ENCODE measurements around the gene CPSF2. TPM values are rescaled to one million over a fixed set of nuclear protein-coding genes. Genes with fewer than 3 reads are reported as not detected.

The CPSF2 gene
- total RNA-seq, 2 donors from 2014 or later = 91.8 to 103 TPM

DNA sequence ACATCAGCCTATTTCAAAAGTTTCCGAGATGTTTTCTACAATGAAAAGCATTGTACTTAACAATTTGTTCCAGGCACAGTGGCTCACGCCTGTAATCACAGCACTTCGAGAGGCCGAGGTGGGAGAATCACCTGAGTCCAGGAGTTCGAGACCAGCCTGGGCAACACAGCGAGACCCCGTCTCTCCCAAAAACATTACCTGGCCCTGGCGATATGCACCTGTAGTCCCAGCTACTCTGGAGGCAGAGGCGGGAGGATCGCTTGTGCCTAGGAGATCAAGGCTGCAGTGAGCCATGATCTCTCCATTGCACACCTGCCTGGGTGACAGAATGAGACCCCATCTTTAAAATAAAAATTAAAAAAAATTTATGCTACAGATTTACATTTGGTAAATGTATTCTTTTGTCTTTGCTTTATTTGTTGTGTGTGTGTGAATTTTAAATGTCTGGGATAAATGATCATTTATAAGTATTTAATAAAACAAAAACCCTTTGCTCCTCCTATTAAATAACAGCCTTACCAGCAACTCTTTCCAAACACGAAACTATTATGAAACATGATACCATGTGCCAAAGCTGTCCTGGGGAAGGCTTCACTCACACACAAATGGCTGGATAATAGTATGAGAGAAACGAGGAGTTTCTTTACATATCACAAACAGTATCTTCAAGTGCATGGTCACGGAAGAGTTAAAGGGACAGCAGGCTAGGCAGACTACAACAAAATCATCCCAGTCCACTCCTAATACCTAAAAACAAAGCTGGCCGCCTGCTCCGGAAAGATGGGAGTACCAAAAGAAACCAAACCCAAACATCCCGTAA lies 16.5 kb upstream of the CPSF2 start:
- peak overlapping the region; percentile 76 for H3K27ac ChIP-seq (ENCODE audit: low read depth, low read length)
- H3K4me1 ChIP-seq (ENCODE audit: control insufficient read depth, insufficient read depth, low read length) = no peaks in the 10 kb centered on the region
- H3K27me3 ChIP-seq (ENCODE audit: control insufficient read depth, insufficient read depth, low read length, poor library complexity, severe bottlenecking) = no peaks in the 10 kb centered on the region
- H3K9ac ChIP-seq (ENCODE audit: extremely low read depth, low read length, poor library complexity, severe bottlenecking) = peak overlapping the region; percentile 53
- peaks cover 17% of the 10 kb centered on the region for H3K4me1 Mint-ChIP-seq
- H3K27ac Mint-ChIP-seq = peak overlapping the region; percentile 80
- DNase-seq = no peak
- peak overlapping the region; percentile 84 for H3K4me3 Mint-ChIP-seq
- TF ChIP-seq, protein P1, sequence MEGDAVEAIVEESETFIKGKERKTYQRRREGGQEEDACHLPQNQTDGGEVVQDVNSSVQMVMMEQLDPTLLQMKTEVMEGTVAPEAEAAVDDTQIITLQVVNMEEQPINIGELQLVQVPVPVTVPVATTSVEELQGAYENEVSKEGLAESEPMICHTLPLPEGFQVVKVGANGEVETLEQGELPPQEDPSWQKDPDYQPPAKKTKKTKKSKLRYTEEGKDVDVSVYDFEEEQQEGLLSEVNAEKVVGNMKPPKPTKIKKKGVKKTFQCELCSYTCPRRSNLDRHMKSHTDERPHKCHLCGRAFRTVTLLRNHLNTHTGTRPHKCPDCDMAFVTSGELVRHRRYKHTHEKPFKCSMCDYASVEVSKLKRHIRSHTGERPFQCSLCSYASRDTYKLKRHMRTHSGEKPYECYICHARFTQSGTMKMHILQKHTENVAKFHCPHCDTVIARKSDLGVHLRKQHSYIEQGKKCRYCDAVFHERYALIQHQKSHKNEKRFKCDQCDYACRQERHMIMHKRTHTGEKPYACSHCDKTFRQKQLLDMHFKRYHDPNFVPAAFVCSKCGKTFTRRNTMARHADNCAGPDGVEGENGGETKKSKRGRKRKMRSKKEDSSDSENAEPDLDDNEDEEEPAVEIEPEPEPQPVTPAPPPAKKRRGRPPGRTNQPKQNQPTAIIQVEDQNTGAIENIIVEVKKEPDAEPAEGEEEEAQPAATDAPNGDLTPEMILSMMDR (conservative IDR thresholded peaks at IDR 0.05) = no peak
- H3K9me3 ChIP-seq (ENCODE audit: control insufficient read depth, low read length) = no peaks in the 10 kb centered on the region
- H3K36me3 Mint-ChIP-seq (ENCODE audit: low read depth) = no peaks in the 10 kb centered on the region
- no peaks in the 10 kb centered on the region for H3K9me3 Mint-ChIP-seq
- WGBS, 2 experiments (ENCODE audit: insufficient coverage in 1 of 2, insufficient read length in 1 of 2) = 66 to 95% methylated on average over 10 to 14 of the region's 16 CpGs
- peak overlapping the region; percentile 99 for H3K4me3 ChIP-seq (ENCODE audit: low read length)
- no peaks in the 10 kb centered on the region for H3K36me3 ChIP-seq (ENCODE audit: control insufficient read depth, insufficient read depth, low read length)
- H3K27me3 Mint-ChIP-seq (ENCODE audit: insufficient read depth) = no peaks in the 10 kb centered on the region

DNA sequence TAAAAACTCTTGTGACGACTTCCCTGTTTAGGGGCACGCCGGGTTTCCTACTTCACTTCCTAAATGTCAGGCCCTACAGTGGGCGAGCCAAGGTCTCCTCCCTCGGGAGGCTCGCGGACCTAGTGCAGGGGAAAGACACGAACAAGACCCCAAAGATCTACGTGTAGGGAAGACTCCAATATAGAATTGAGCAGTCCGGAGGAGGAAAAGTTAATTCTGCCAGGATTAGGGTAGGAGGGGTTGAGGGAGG lies 16.0 kb upstream of the CPSF2 start:
- H3K36me3 ChIP-seq (ENCODE audit: control insufficient read depth, insufficient read depth, low read length) = no peaks in the 10 kb centered on the region
- peak overlapping the region; percentile 84 for H3K4me3 Mint-ChIP-seq
- H3K9me3 ChIP-seq (ENCODE audit: control insufficient read depth, low read length) = no peaks in the 10 kb centered on the region
- peak overlapping the region; percentile 99 for H3K4me3 ChIP-seq (ENCODE audit: low read length)
- no peaks in the 10 kb centered on the region for H3K4me1 ChIP-seq (ENCODE audit: control insufficient read depth, insufficient read depth, low read length)
- no peaks in the 10 kb centered on the region for H3K27me3 Mint-ChIP-seq (ENCODE audit: insufficient read depth)
- no peaks in the 10 kb centered on the region for H3K36me3 Mint-ChIP-seq (ENCODE audit: low read depth)
- no peaks in the 10 kb centered on the region for H3K27me3 ChIP-seq (ENCODE audit: control insufficient read depth, insufficient read depth, low read length, poor library complexity, severe bottlenecking)
- peak overlapping the region; percentile 80 for H3K27ac Mint-ChIP-seq
- WGBS, 2 experiments (ENCODE audit: insufficient coverage in 1 of 2, insufficient read length in 1 of 2) = 0% methylated on average over 4 to 10 of the region's 10 CpGs
- H3K9ac ChIP-seq (ENCODE audit: extremely low read depth, low read length, poor library complexity, severe bottlenecking) = peak overlapping the region; percentile 53
- TF ChIP-seq, protein P1 (conservative IDR thresholded peaks at IDR 0.05) = no peak
- H3K9me3 Mint-ChIP-seq = no peaks in the 10 kb centered on the region
- peak overlapping the region; percentile 76 for H3K27ac ChIP-seq (ENCODE audit: low read depth, low read length)
- DNase-seq = peak; percentile 78
- peaks cover 13% of the 10 kb centered on the region for H3K4me1 Mint-ChIP-seq

DNA sequence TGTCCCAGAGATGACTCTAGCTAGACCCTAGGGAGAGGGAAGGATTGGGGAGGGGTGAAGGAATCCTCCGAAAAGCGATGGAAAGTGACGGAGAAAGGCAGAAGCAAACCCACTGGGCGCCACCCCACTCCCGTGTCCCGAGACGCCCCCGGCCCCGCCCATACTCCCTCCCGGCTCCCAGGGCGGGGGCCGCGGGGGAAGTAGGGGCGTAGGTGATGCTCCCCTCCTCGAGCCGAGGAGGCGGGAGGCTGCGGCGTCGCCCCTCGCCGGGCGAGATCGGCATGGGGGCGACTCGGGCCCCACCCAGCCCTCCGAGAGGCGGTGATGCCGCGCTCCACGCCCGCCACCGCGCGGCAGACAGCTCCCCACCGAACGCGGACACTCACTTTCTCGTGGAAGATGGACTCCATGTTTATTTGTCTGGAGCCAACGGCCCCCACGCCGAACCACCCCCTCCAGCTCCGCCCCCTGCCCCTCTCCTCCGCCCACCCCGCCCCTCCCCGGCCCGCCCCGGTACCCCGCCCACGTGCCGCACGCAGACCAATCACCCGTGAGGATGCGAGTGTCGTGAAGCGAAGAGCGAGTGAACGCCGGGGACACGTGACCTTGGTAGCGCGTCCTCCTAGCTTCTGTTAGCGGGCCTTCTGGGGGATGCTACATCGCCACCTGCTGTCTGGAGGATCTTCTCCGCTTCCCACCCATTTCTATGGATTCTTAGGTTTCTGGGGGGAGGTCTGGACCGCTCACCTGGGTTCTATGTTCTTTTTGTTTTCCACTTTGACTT lies 15.4 kb upstream of the CPSF2 start, which contains the start of gene ATXN3:
Gene ATXN3, minus strand, starts transcription at position 440 of the 784 bp plus-strand sequence. Its CDS starts 30 bp downstream, at position 410.
- no peaks in the 10 kb centered on the region for H3K27me3 ChIP-seq (ENCODE audit: control insufficient read depth, insufficient read depth, low read length, poor library complexity, severe bottlenecking)
- Mint-ChIP-seq H3K27ac (peak within 1 kb of the TSS; percentile 80), H3K4me3 (peak within 1 kb of the TSS; percentile 84), H3K27me3 (ENCODE audit: insufficient read depth) (no peaks in the 10 kb centered on the region), H3K9me3 (no peaks in the 10 kb centered on the region), H3K4me1 (peaks cover 13% of the 10 kb centered on the region), H3K36me3 (ENCODE audit: low read depth) (no peaks in the 10 kb centered on the region)
- H3K9ac ChIP-seq (ENCODE audit: extremely low read depth, low read length, poor library complexity, severe bottlenecking) = peak within 1 kb of the TSS; percentile 53
- H3K9me3 ChIP-seq (ENCODE audit: control insufficient read depth, low read length) = no peaks in the 10 kb centered on the region
- TF ChIP-seq, protein P1 (conservative IDR thresholded peaks at IDR 0.05) = peak; percentile 81
- peak within 1 kb of the TSS; percentile 76 for H3K27ac ChIP-seq (ENCODE audit: low read depth, low read length)
- H3K4me1 ChIP-seq (ENCODE audit: control insufficient read depth, insufficient read depth, low read length) = no peaks in the 10 kb centered on the region
- WGBS, 2 experiments (ENCODE audit: insufficient coverage in 1 of 2, insufficient read length in 1 of 2) = 1 to 4% methylated on average over 8 to 63 of the region's 66 CpGs
- H3K4me3 ChIP-seq (ENCODE audit: low read length) = peak within 1 kb of the TSS; percentile 99
- H3K36me3 ChIP-seq (ENCODE audit: control insufficient read depth, insufficient read depth, low read length) = no peaks in the 10 kb centered on the region
- peak; percentile 98 for DNase-seq

Data from endodermal cell (in vitro differentiated cells).